AG09319 (cell line): ENCODE results near the gene CACNA2D1.
A peak's percentile ranks its signal among the peaks of the same experiment; 100 is the strongest.

Experiments
- DNase-seq: peaks from one replicate; pipeline ENCODE4 v3.0.0-alpha.2; 2010; ENCODE audit warnings: low read depth; ENCODE audit errors: extremely low read depth
- TF ChIP-seq, protein P1 (sequence below): IDR thresholded peaks from 2 replicates; pipeline ENCODE4 v1.5.1; 2011; ENCODE audit warnings: low read depth, mild to moderate bottlenecking, inconsistent platforms, low read length, moderate library complexity

The CACNA2D1 gene

DNA sequence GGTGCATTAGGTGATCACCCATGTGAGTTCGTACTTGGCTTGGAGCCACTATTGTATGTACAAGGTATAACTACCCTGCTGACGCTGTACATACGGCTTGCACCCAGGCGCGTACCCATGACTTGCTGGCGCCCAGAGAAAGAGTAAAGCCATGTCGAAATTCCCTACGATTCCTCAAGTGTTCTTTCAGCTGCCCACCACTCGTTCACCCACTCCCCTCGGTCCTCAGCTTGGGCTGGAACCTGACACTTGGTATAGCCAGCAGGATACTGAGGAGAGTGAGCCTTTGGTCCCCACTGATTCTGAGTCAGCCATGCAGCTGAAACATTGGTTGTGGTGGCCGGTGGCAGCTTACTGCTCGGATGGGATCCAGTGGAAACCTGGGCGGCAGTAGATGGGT, 241.5 kb downstream of the CACNA2D1 start:
- TF ChIP-seq, protein P1, sequence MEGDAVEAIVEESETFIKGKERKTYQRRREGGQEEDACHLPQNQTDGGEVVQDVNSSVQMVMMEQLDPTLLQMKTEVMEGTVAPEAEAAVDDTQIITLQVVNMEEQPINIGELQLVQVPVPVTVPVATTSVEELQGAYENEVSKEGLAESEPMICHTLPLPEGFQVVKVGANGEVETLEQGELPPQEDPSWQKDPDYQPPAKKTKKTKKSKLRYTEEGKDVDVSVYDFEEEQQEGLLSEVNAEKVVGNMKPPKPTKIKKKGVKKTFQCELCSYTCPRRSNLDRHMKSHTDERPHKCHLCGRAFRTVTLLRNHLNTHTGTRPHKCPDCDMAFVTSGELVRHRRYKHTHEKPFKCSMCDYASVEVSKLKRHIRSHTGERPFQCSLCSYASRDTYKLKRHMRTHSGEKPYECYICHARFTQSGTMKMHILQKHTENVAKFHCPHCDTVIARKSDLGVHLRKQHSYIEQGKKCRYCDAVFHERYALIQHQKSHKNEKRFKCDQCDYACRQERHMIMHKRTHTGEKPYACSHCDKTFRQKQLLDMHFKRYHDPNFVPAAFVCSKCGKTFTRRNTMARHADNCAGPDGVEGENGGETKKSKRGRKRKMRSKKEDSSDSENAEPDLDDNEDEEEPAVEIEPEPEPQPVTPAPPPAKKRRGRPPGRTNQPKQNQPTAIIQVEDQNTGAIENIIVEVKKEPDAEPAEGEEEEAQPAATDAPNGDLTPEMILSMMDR, result no peak
- DNase-seq, result no peak

GRCh38 chr7:82200601-82201000, 243.0 kb downstream of the CACNA2D1 start:
- TF ChIP-seq, protein P1, result no peak
- no peak for DNase-seq

GRCh38 chr7:82194016-82194643, 249.4 kb downstream of the CACNA2D1 start:
- TF ChIP-seq, protein P1, result no peak
- DNase-seq, result peak; percentile 12

- TF ChIP-seq, protein P1, result no peak
- no peak for DNase-seq
These were observed 254.9 kb downstream of the CACNA2D1 start for GRCh38 chr7:82188636-82189035.

DNA sequence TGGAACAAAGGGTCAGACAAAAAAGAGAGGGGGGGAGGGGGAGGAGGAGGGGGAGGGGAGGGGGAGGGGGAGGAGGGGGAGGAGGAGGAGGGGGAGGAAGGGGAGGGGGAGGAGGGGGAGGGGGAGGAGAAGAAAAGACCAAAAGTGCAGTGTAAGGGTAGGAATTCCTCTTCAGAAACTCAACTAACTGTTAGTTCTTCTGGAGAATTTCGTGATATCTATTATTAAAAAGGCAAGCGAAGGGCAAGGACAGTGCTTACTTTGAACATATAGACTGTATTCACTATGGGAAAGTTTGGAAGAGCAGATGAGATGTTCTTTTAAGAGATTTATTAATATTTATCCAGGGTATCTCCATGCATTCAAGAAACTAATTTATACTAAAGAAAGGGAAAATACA, 258.1 kb downstream of the CACNA2D1 start:
- TF ChIP-seq, protein P1, result no peak
- no peak for DNase-seq

GRCh38 chr7:82183634-82184033, 259.9 kb downstream of the CACNA2D1 start:
- DNase-seq, result no peak
- TF ChIP-seq, protein P1, result no peak

GRCh38 chr7:82179311-82179710, 264.3 kb downstream of the CACNA2D1 start:
- TF ChIP-seq, protein P1, result no peak
- no peak for DNase-seq
